IMR-90 (cell line): ENCODE results near the gene NSL1. TPM values are rescaled to one million over a fixed set of nuclear protein-coding genes. Genes with fewer than 3 reads are reported as not detected.

Source experiments
- ATAC-seq: fragments of 200-7000 bp; cut with Tn5 transposase; 2 replicates; pipeline ENCODE4 v1.9.1; 2020; ENCODE audit warnings: low read depth, mild to moderate bottlenecking, moderate library complexity
- BruUV-seq: library from RNA; stranded (reverse); fragments of 400-500 nt; replicated peaks from 2 replicates; lab custom pipeline; 2021; lab: Mats Ljungman, UMichigan
- CTCF ChIA-PET: fragments of 300-600 bp; formaldehyde crosslinking; extraction: SDS; loops from one replicate; lab custom pipeline; 2021; ENCODE audit warnings: antibody characterized with exemption; lab: Yijun Ruan, JAX
- POLR2A ChIA-PET: fragments of 300-600 bp; sonication (Branson Sonifier 250); formaldehyde crosslinking; loops from one replicate; lab custom pipeline; 2022; ENCODE audit warnings: antibody characterized with exemption; ENCODE audit not compliant: unreplicated experiment; lab: Charles Lee
- DNase-seq: peaks from one replicate; pipeline ENCODE4 v3.0.0; 2013
- H2AFZ ChIP-seq: replicated peaks from 2 replicates; pipeline ENCODE3; 2013; ENCODE audit warnings: low read length, mild to moderate bottlenecking; ENCODE audit not compliant: poor library complexity
- H2AK5ac ChIP-seq: 2 replicates; pipeline ENCODE4 v1.6.1; 2013; ENCODE audit warnings: low read depth, low read length, inconsistent platforms
- H2AK9ac ChIP-seq: replicated peaks from 2 replicates; pipeline ENCODE3; 2013; ENCODE audit warnings: mild to moderate bottlenecking, low read depth, low read length, moderate library complexity; ENCODE audit not compliant: poor library complexity
- H2BK120ac ChIP-seq: 2 replicates; pipeline ENCODE4 v1.6.1; 2013; ENCODE audit warnings: low read depth, low read length, inconsistent platforms
- H2BK15ac ChIP-seq: 3 replicates; pipeline ENCODE4 v1.6.1; 2013; ENCODE audit warnings: low read depth, low read length, inconsistent platforms
- H2BK20ac ChIP-seq: 2 replicates; pipeline ENCODE4 v1.6.1; 2013; ENCODE audit warnings: low read depth, mild to moderate bottlenecking, inconsistent platforms, low read length, moderate library complexity
- H2BK5ac ChIP-seq: 2 replicates; pipeline ENCODE4 v1.6.1; 2013; ENCODE audit warnings: mild to moderate bottlenecking, low read depth, low read length, inconsistent platforms; ENCODE audit not compliant: poor library complexity, severe bottlenecking
- H3K14ac ChIP-seq: replicated peaks from 2 replicates; pipeline ENCODE4 v1.6.1; 2013; ENCODE audit warnings: low read depth, low read length, inconsistent platforms
- H3K18ac ChIP-seq: 2 replicates; pipeline ENCODE4 v1.6.1; 2013; ENCODE audit warnings: low read depth, low read length, control low read depth
- H3K23ac ChIP-seq: 2 replicates; pipeline ENCODE4 v1.6.1; 2013; ENCODE audit warnings: low read depth, low read length, inconsistent platforms
- H3K27ac ChIP-seq: 2 replicates; pipeline ENCODE4 v1.5.1; 2013; ENCODE audit warnings: mild to moderate bottlenecking, control low read depth, low read length; ENCODE audit not compliant: insufficient read depth
- H3K27me3 ChIP-seq: 2 replicates; pipeline ENCODE4 v1.6.1; 2013; ENCODE audit warnings: low read length; ENCODE audit not compliant: control insufficient read depth, insufficient read depth
- H3K36me3 ChIP-seq: 2 replicates; pipeline ENCODE4 v1.6.1; 2013; ENCODE audit warnings: low read length, mixed read lengths; ENCODE audit not compliant: control insufficient read depth, insufficient read depth
- H3K4ac ChIP-seq: 2 replicates; pipeline ENCODE4 v1.6.1; 2013; ENCODE audit warnings: low read depth, low read length, inconsistent platforms
- H3K4me1 ChIP-seq: 2 replicates; pipeline ENCODE4 v1.6.1; 2013; ENCODE audit warnings: low read length, mixed read lengths; ENCODE audit not compliant: control insufficient read depth, insufficient read depth
- H3K4me2 ChIP-seq: 2 replicates; pipeline ENCODE4 v1.6.1; 2013; ENCODE audit warnings: low read depth, mild to moderate bottlenecking, control low read depth, low read length, moderate library complexity
- H3K4me3 ChIP-seq: 2 replicates; pipeline ENCODE4 v1.5.1; 2013; ENCODE audit warnings: low read depth, mild to moderate bottlenecking, control low read depth, low read length, moderate library complexity; ENCODE audit not compliant: insufficient read depth
- H3K56ac ChIP-seq: 2 replicates; pipeline ENCODE4 v1.6.1; 2013; ENCODE audit warnings: low read length, inconsistent platforms; ENCODE audit not compliant: insufficient read depth; ENCODE audit errors: extremely low read depth
- H3K79me1 ChIP-seq, 2 experiments: 2 replicates each; pipeline ENCODE4 v1.6.1; 2013; ENCODE audit warnings: low read length in 2 of 2, inconsistent platforms in 1 of 2, low read depth in 1 of 2
- H3K9ac ChIP-seq: 2 replicates; pipeline ENCODE4 v1.6.1; 2013; ENCODE audit warnings: low read depth, low read length, control low read depth
- H3K9me1 ChIP-seq: 2 replicates; pipeline ENCODE4 v1.6.1; 2013; ENCODE audit warnings: low read length, inconsistent platforms; ENCODE audit not compliant: insufficient read depth
- H3K9me3 ChIP-seq: 2 replicates; pipeline ENCODE4 v1.6.1; 2013; ENCODE audit warnings: low read length; ENCODE audit not compliant: control insufficient read depth, insufficient read depth
- H4K20me1 ChIP-seq: 2 replicates; pipeline ENCODE4 v1.6.1; 2013; ENCODE audit warnings: low read length, inconsistent platforms; ENCODE audit not compliant: insufficient read depth
- H4K5ac ChIP-seq: 2 replicates; pipeline ENCODE4 v1.6.1; 2013; ENCODE audit warnings: mild to moderate bottlenecking, low read depth, low read length, control low read depth
- H4K8ac ChIP-seq, 2 experiments: 2 replicates each; pipeline ENCODE4 v1.6.1; 2013; ENCODE audit warnings: low read depth in 2 of 2, low read length in 2 of 2, control low read depth in 1 of 2, inconsistent platforms in 1 of 2
- H4K91ac ChIP-seq: 2 replicates; pipeline ENCODE4 v1.6.1; 2013; ENCODE audit warnings: low read depth, low read length, inconsistent platforms; ENCODE audit not compliant: insufficient read depth
- CEBPB ChIP-seq: IDR thresholded peaks from 2 replicates; pipeline ENCODE4 v1.6.1; 2012; ENCODE audit warnings: low read depth, low read length, improper control_type of control experiment
- CHD1 ChIP-seq: IDR thresholded peaks from 2 replicates; pipeline ENCODE4 v1.6.1; 2012; ENCODE audit warnings: low read depth, low read length, improper control_type of control experiment
- CTCF ChIP-seq: conservative IDR thresholded peaks from 2 replicates; pipeline ENCODE4 v1.5.1; 2012; ENCODE audit warnings: mild to moderate bottlenecking, low read depth, low read length, improper control_type of control experiment
- ELK1 ChIP-seq: fragments of 150-350 bp; IDR thresholded peaks from 2 replicates; pipeline ENCODE4 v1.6.1; 2016; ENCODE audit warnings: low read depth, mild to moderate bottlenecking, low read length, moderate library complexity, borderline replicate concordance
- FOS ChIP-seq: fragments of 150-350 bp; IDR thresholded peaks from 2 replicates; pipeline ENCODE4 v1.6.1; 2016; ENCODE audit warnings: low read depth, low read length
- MAFK ChIP-seq: IDR thresholded peaks from 2 replicates; pipeline ENCODE4 v1.6.1; 2012; ENCODE audit warnings: low read depth, low read length, improper control_type of control experiment
- MAZ ChIP-seq: IDR thresholded peaks from 2 replicates; pipeline ENCODE4 v1.6.1; 2012; ENCODE audit warnings: low read depth, mild to moderate bottlenecking, low read length, improper control_type of control experiment, moderate library complexity, borderline replicate concordance
- MXI1 ChIP-seq: IDR thresholded peaks from 2 replicates; pipeline ENCODE4 v1.6.1; 2012; ENCODE audit warnings: low read depth, mild to moderate bottlenecking, low read length, moderate library complexity, borderline replicate concordance
- NFE2L2 ChIP-seq: fragments of 150-350 bp; IDR thresholded peaks from 2 replicates; pipeline ENCODE4 v1.6.1; 2016; ENCODE audit warnings: low read depth, mild to moderate bottlenecking, low read length
- RAD21 ChIP-seq: IDR thresholded peaks from 2 replicates; pipeline ENCODE4 v1.6.1; 2012; ENCODE audit warnings: low read length, improper control_type of control experiment
- RCOR1 ChIP-seq: IDR thresholded peaks from 2 replicates; pipeline ENCODE4 v1.6.1; 2012; ENCODE audit warnings: mild to moderate bottlenecking, low read length, improper control_type of control experiment; ENCODE audit not compliant: insufficient replicate concordance
- RFX5 ChIP-seq: IDR thresholded peaks from 2 replicates; pipeline ENCODE4 v1.8.0; 2012; ENCODE audit warnings: low read depth, mild to moderate bottlenecking, low read length, moderate library complexity
- SMC3 ChIP-seq: fragments of 150-350 bp; IDR thresholded peaks from 2 replicates; pipeline ENCODE4 v1.6.1; 2016; ENCODE audit warnings: low read depth, mild to moderate bottlenecking, antibody characterized with exemption, low read length, moderate library complexity
- USF2 ChIP-seq: fragments of 150-350 bp; IDR thresholded peaks from 2 replicates; pipeline ENCODE4 v1.6.1; 2017; ENCODE audit warnings: mild to moderate bottlenecking, antibody characterized with exemption, low read length, low read depth
- WGBS, 2 experiments: methylation state at CpG; one replicate each; pipeline versions ENCODE4 v1.1.5 to v1.1.7; 2013; ENCODE audit warnings: missing lambda C conversion rate in 2 of 2; ENCODE audit not compliant: insufficient read length in 1 of 2; ENCODE audit errors: extremely low coverage in 2 of 2; 5-methylcytosine and 5-hydroxymethylcytosine counted together
- dilution Hi-C: fragments of 300-500 bp; cut with HindIII; formaldehyde crosslinking; loops from one replicate; pipeline ENCODE4 v1.14.3; 2018; ENCODE audit warnings: low sequenced_read_pairs; ENCODE audit not compliant: unreplicated experiment
- in situ Hi-C: fragments of 300-500 bp; cut with MboI; formaldehyde crosslinking; loops from 3 replicates; pipeline ENCODE4 v1.14.3; 2019; ENCODE audit warnings: low sequenced_read_pairs, inconsistent platforms, mixed read lengths
- intact Hi-C: fragments of 100-400 bp; cut with micrococcal nuclease; formaldehyde crosslinking; loops from 2 replicates; pipeline ENCODE4 v1.10.0; 2022
- polyA plus RNA-seq, 3 experiments: library from polyadenylated mRNA; depleted of rRNA; stranded (reverse); fragments of >200 nt; gene quantifications; 2 replicates each; pipeline ENCODE4 v1.2.3, GENCODE V29; 2012; ENCODE audit warnings: low replicate concordance in 1 of 3
- total RNA-seq: library from RNA; depleted of rRNA; stranded (reverse); fragments of >200 nt; gene quantifications from 2 replicates; pipeline ENCODE4 v1.2.3, GENCODE V29; 2012

NSL1 gene
- total and polyA plus RNA-seq, 2 of the 4 experiments (the other 2 are of a cell fraction) = 19.1 to 42.5 TPM

- intact Hi-C loops = loop anchor here (1.0 to 10.0 kb wide), 4 partner anchors 117 to 718 kb away; no protein-coding TSS in a partner anchor
- H4K91ac ChIP-seq = no peak overlapping the region
- H4K8ac ChIP-seq = no peak overlapping the region
- dilution Hi-C loops = no loop called here
- no peak overlapping the region for H3K23ac ChIP-seq
- peak; percentile 69 for DNase-seq
- no peaks in the 10 kb centered on the region for H4K20me1 ChIP-seq
- H3K4ac ChIP-seq = no peak overlapping the region
- ChIA-PET POLR2A (no interaction called here), CTCF (interaction anchor here (0.6 to 1.5 kb wide), 5 partner anchors 24 to 327 kb away, joined by 3 to 6 read pairs (median 5); no protein-coding TSS in a partner anchor)
- no peaks in the 10 kb centered on the region for H3K9me3 ChIP-seq
- no peak overlapping the region for H3K14ac ChIP-seq
- no peak overlapping the region for H3K27ac ChIP-seq
- H2BK120ac ChIP-seq = no peak overlapping the region
- H2AK9ac ChIP-seq = no peak overlapping the region
- no peak overlapping the region for H3K9ac ChIP-seq
- H3K18ac ChIP-seq = no peak overlapping the region
- no peak overlapping the region for H4K5ac ChIP-seq
- H3K9me1 ChIP-seq = no peaks in the 10 kb centered on the region
- no peak overlapping the region for H2BK5ac ChIP-seq
- H2AK5ac ChIP-seq = no peak overlapping the region
- peaks cover 0 to 6% of the 10 kb centered on the region in 2 experiments; a peak in 1 of 4 replicates for H3K79me1 ChIP-seq
- no peaks in the 10 kb centered on the region for H3K27me3 ChIP-seq
- H2AFZ ChIP-seq = no peak overlapping the region
- ATAC-seq = peak; percentile 81
- no peak overlapping the region for H3K4me3 ChIP-seq
- BruUV-seq = no TSS peak
- H3K56ac ChIP-seq = no peak overlapping the region
- WGBS, 2 experiments = no CpG with 5 or more reads among the region's 3 CpGs
- in situ Hi-C loops = loop anchor here (10.0 kb wide), 1 partner anchor 118 kb away; no protein-coding TSS in a partner anchor
- H3K4me1 ChIP-seq = 0 out of 2 replicates have a peak, but pooled peaks cover 2% of the 10 kb centered on the region
- peaks cover 2% of the 10 kb centered on the region; the same call in 1 of the 2 replicates for H3K36me3 ChIP-seq
- no peak overlapping the region for H2BK15ac ChIP-seq
- H2BK20ac ChIP-seq = no peak overlapping the region
- peak overlapping the region; percentile 17; the same call in 1 of the 2 replicates for H3K4me2 ChIP-seq
- peak; percentile 80 for TF ChIP-seq SMC3
- peak; percentile 72 for TF ChIP-seq CTCF
- TF ChIP-seq ELK1 = no peak
- TF ChIP-seq USF2 = no peak
- no peak for TF ChIP-seq MAZ
- TF ChIP-seq CEBPB = peak; percentile 66
- TF ChIP-seq NFE2L2 = no peak
- no peak for TF ChIP-seq CHD1
- no peak for TF ChIP-seq MAFK
- no peak for TF ChIP-seq MXI1
- no peak for TF ChIP-seq RCOR1
- TF ChIP-seq FOS = peak; percentile 23; the same call in 1 of the 2 replicates
- TF ChIP-seq RAD21 = peak; percentile 77
- TF ChIP-seq RFX5 = no peak
Observed at GRCh38 chr1:212782422-212783154, 9.0 kb downstream of the NSL1 start.
